OCI-M2 (cell line): ENCODE data around the gene POLR3C.
"Not testable (repeated sequence)": the region's sequence is repeated elsewhere in the genome, so short reads cannot be mapped to it uniquely, and the experiment has no call there.

ENCODE experiments used
- DNase-seq: peaks from one replicate; lab custom pipeline; 2025; ENCODE audit not compliant: unreplicated experiment; lab: John Stamatoyannopoulos, UW

Gene POLR3C, protein sequence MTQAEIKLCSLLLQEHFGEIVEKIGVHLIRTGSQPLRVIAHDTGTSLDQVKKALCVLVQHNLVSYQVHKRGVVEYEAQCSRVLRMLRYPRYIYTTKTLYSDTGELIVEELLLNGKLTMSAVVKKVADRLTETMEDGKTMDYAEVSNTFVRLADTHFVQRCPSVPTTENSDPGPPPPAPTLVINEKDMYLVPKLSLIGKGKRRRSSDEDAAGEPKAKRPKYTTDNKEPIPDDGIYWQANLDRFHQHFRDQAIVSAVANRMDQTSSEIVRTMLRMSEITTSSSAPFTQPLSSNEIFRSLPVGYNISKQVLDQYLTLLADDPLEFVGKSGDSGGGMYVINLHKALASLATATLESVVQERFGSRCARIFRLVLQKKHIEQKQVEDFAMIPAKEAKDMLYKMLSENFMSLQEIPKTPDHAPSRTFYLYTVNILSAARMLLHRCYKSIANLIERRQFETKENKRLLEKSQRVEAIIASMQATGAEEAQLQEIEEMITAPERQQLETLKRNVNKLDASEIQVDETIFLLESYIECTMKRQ

DNA sequence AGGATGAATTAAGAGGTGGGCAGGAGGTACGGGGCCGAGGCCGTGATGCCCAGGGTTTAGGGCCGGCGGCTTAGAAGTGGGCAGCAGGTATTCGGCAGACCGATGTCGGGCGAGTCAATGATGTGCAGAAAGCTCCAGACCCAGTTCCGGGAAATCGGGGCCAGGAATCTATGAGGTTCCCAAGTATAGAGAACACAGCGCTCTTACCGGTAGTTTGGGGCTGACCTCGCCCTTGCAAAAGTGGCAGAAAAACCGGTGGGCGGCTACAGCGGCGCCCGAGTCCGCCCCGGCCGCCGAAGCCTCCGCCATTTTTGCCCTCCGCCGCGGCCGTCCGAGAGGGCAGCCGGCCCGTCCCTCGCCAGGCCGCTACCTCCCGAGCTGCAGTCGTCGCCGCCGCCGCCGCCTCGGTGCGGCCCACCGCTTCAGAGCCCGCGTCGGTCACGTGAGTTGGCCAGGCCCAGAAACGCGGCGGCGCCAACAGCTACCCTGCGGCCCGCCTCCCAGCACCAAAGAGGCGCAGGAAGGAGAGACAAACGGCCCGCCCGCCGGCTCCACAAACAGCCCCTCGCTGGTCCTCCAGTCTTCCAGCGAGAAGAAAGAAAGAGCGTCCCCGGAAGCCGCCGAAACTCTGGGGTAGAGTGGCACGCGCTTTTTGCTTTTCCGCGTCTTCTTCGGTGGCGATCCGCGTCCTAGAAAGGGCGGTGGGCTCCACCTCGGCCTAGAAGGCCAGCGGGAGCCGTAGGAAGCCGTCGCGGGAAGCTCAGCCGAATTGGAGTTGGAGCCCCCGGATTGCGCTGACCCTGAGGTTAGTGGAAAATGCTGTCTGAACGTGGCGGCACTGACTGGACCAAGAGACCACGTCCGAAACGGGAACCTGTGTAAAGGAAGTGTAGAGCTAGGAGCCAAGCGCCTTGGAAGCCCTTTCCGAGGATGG is at the start of gene POLR3C, which contains the start of gene RNF115:
Gene POLR3C, plus strand, starts transcription at position 636 of the 934 bp plus-strand sequence. CDS start 1,577 bp downstream, outside the sequence.
Gene RNF115, minus strand, starts transcription at position 531 of the 934 bp plus-strand sequence. Its CDS starts 222 bp downstream, at position 309.
- DNase-seq = no peak

DNA sequence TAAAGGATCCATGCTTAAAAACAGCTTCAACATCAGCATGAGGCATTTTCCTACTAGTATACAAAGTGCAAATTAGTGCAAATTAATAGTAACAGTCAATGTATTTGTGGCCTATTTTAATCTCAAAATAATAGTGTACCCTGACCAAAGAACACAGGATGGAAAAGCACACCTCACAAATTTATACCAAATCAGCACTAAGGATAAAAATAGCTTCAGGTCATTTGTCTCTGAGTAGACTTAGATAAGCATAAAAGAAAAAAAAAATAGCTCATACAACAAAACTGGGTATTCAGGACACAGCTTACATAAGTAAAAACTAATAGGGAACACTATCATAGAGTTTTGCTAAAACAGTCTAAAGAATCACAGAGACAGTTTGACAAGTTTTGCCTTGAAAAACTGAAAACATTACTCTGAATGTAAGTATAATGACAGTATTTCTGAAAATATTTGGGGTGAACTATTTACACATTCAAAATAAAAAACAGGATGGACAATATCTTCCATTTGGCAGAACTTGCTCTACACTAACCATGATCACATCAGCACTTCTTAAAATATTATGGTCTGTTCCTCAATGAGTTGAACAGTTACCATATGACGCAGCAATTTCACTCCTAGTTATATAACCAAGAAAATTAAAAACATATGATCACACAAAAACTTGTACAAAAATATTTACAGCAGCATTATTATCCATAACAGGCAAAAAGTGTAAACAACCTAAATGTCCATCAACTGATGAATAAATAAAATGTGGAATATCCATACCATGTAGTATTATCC is 46.4 kb upstream of the POLR3C start:
- no peak for DNase-seq

DNA sequence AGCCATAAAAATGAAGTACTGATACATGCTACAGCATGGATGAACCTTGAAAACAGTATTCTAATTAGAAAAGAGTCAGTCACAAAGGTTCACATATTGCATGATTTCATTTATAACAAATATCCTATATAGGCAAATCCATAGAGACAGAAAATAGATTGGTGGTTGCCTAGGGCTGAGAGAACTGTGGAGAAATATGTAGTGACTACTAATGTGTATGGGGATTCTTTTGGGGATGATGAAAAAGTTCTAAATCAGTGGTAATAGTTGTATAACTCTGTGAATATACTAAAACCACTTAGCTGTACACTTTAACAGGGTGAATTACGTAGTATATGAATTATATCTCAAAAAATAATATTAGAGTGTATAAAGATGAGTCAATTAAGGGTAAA is 45.9 kb upstream of the POLR3C start:
- DNase-seq = no peak

DNA sequence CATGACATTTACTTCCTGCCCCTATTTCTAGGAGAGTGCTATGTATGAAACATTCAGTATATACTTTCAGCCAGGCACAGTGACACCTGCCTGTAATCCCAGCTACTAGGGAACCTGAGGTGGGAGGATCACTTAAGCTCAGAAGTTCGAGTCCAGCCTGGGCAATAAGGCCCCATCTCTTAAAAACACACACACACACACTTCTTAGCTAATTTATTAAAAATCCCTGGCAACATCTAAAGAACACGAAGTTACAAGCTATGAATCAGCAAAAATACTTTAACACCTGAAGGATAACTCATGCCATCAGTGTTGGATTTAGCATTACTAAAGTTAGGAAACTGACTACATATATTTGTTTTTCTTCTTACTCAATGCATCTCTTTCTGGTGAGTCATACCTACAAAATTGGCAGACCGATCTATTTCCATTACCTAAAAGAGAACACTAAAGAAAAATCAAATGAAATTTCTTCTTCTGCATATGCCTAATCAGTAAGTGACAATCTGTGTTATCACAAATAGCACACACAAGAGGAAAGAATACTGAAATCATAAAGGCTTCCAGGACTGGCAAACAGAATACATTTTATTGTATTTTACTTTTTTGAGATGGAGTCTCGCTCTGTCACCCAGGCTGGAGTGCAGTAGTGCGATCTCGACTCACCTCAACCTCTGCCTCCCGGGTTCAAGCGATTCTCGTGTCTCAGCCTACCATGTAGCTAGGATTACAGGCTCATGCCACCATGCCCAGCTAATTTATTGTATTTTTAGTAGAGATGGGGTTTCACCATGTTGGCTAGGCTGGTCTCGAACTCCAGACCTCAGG is 41.5 kb upstream of the POLR3C start:
- DNase-seq = no peak

DNA sequence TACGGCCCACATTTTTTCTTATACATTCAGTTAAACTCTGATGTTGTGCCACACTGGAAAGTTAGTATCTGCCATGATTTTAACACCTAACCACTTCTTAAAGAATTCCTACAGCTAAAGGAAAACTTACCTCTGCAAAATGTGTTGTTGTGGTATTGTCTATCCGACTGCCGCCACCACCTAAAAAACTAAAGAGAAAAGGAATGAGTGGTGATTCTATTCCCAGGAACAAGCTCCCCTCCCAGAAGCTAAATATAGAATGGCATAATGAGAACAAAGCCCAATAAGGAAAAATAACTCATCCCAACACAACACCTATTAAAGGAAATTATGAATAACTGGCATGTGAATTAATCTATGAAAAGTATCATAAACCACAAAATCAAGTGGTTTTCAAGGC is 39.6 kb upstream of the POLR3C start:
- no peak for DNase-seq

DNA sequence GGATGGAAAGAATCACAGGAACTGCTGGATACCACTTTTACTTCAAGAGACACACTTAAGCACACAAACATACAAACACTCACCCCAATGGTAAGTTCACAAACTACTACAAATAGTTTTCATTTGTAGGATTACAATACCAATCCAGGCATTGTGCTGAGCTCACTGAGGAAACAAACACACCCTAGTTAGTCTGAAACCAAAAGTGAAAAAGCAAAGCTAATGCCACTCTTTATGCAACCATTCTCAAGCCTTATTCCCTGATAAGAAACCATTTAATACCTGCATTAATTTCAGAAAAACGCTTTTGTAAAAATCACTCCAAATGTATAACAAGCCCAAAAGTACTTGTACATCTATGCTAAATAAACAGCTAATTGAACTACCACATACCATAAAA is 38.5 kb upstream of the POLR3C start:
- DNase-seq = no peak

DNA sequence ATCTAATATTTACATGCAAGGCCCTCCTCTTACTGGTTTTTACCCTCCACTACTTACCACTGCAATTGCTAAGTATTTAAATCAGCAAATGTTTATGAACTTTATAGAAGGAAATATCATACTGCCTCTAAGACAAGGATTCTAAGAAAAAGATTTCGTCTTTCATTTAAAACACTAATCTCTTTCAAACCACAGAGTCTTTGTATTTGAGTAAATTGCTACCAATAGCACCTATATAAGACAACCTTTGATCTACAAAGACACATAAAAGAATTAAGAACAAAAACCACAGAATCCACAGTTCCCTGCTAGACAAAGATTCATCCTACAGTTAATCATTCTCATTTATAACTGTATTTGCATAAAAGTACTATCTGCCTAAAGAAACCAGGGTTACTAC is 37.7 kb upstream of the POLR3C start:
- DNase-seq = no peak

DNA sequence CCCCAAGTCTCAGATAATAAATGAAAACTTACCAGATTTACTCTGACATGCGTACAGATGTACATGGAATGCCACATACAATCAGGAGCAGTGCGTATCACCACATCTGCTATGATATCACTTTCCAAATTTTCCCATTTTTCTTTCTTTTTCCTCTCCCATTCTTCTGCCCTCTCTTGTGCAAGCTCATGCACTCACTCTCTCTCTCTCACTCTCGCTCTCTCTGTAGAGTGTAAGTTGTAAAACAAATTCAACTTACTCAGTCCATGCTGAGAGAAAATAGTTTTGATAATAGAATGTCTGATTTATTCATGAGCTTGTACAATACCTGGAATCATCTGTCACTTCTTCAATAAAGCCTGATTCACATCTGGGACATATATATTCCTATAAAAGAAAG is 35.4 kb upstream of the POLR3C start:
- DNase-seq = no peak

DNA sequence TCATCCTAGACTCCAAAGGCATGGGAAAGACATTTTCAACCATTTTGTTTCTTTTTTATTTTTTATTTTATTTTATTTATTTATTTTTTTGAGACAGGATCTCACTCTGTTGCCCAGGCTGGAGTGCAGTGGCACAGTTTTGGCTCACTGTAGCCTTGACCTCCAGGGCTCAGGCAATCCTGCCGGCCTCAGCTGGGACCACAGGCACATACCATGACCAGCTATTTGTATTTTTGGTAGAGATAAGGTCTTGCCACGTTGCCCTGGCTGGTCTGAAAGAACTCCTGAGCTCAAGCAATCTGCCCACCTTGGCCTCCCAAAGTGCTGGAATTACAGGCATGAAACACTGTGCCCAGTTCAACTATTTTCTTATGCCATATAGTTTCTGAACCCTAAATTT is 32.1 kb upstream of the POLR3C start:
- DNase-seq = not testable (repeated sequence)

DNA sequence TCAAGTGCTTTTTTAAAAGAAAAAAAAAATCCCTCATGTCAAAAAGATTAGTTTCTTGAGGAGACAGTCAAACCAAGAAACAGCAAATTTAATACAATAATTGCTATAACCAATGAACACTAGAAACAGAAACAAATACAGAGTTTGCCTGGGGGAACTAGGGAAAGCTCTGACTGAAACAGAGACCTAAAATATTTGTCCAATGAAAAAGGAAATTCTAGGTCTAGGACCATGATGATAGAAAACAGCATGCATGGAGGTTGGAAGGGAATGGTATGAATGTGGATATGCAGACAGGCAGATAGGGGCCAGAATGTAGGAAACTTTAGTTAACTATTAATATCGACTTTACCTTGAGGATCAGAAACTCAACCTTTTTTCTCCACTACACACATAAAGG is 31.5 kb upstream of the POLR3C start:
- DNase-seq = no peak

DNA sequence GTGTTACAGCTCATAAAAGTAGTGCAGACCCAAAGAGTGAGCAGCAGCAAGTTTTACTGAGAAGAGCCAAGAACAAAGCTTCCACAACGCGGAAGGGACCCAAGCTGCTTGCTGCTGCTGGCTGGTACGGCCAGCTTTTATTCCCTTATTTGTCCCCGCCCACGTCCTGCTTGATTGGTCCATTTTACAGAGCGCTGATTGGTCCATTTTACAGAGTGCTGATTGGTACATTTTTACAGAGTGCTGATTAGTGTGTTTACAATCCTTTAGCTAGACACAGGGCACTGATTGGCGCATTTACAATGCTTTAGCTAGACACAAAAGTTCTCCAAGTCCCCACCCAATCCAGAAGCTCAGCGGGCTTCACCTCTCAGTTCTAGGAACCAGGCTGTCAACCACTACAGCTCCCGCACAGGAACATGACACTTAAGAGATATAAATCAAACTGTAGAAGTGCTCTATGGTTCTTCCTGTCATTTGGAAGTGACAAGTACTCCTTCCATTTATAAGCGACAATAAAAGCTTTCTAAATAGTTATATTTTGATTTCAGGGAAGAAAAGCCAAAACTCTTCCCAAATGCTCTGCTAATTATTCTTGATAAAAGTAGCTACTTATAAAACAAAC is 28.6 kb upstream of the POLR3C start:
- no peak for DNase-seq

DNA sequence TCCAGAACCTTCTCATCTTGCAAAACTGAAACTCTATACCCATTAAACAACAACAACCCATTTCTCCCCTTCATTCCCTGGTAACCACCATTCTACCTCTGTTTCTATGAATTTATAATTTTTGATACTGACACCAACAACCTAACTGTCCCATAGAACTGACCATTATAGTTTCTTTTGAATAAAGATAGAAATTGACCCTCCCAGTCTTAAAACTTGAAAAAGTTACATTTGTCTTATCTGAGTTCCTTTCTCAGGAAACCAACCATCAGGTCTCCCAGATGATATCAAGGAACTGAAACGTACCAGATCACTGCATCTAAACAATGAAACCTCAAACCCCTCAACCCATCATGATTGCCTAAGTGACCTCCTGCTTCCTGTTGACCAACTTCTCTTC is 27.2 kb upstream of the POLR3C start:
- DNase-seq = no peak

DNA sequence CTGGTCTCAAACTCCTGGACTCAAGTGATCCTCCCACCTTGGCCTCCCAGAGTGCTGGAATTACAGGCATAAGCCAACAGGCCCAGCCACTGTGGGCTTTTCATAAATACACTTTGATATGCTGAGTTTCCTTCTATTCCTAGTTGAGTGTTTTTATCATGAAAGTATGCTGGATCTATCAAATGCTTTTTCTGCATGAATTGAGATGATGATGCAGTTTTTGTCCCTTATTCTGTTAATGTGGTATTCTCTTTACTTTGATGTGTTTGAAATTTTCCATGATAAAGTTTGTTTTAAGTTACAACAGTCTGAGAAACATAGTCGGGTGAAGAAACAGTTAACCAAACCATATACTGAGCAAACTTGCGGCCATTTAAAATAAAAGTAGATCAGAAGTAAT is 24.2 kb upstream of the POLR3C start:
- no peak for DNase-seq

DNA sequence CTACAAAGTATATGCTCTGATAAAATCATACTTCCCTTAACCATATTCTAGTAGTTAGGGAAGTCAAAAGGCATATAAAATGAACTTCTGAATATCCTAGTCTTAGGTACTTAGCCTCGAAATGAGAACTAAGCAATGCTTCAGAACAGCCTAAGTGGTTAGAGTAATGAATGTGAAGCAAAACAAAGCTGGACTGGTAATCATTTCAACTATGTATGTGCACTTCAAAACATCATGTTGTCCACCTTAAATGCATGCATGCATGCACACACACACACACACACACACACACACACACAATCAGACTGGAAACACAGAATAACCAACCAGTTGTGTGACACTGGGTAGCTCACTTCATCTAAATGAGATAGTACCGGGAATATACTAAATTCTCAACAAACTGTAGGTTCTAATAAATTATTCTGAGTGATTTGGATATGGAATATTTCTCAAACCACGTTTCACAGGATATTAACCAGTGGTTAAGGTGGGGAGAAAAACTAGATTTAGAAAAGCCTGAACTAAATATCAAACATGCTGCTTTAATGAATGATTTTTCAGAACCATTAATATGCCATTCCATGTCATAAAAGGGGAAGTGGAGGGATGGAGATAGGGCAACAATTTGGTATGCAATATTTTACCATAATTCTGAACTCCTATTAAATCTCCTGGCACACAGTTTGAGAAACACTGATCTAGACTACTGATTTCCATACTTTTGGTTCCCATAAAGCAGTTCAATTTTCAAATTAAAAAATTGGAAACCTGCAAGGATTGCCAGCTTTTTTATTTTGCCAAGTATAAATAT is 19.6 kb upstream of the POLR3C start:
- DNase-seq = no peak

DNA sequence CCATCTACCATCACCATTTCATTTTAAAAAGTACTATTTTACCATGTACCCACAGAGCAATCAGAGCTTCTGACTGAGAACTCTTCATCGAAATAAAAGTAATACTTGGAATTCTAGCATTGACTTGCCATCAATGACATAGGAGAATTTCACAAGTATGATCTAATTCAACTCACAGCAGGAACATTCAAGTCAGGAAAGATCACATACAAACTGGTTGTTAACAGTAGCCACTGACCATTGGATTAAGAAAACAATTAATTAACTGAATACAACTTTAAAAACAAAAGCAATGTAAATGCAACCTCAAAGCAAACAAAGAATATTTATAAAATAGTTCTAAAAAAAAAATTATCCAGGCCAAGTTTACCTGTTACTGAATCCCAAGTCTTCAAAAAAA is 18.9 kb upstream of the POLR3C start:
- no peak for DNase-seq

DNA sequence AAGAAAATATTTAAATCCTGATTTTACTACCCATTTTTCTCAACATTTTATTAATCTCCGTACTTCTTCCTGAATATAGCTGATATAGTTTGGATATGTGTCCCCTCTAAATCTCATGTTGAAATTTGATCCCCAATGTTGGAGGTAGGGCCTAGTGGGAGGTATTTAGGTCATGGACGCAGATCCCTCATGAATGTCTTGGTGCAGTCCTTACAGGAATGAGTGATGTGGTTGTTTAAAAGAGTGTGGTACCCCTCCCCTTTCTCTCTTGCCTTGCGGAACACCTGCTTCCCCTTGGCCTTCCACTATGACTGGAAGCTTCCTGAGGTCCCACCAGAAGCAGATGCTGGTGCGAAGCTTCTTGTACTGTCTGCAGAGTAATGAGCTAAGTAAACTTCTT is 17.6 kb upstream of the POLR3C start:
- DNase-seq = no peak

DNA sequence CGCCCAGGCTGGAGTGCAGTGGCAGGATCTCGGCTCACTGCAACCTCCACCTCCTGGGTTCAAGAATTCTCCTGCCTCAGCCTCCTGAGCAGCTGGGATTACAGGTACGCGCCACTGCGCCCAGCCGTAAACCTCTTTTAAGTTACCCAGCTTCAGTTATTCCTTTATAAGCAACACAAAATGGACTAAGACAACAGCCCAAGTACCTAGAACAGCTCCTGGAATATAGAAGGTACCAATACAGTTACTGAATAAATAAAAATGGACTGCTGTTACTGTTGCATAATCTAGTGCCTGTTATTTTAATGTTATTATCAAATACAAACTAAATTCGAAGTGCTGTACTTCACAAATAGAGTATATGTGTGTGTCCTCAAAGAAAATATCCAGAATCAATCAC is 17.2 kb upstream of the POLR3C start:
- DNase-seq = no peak

DNA sequence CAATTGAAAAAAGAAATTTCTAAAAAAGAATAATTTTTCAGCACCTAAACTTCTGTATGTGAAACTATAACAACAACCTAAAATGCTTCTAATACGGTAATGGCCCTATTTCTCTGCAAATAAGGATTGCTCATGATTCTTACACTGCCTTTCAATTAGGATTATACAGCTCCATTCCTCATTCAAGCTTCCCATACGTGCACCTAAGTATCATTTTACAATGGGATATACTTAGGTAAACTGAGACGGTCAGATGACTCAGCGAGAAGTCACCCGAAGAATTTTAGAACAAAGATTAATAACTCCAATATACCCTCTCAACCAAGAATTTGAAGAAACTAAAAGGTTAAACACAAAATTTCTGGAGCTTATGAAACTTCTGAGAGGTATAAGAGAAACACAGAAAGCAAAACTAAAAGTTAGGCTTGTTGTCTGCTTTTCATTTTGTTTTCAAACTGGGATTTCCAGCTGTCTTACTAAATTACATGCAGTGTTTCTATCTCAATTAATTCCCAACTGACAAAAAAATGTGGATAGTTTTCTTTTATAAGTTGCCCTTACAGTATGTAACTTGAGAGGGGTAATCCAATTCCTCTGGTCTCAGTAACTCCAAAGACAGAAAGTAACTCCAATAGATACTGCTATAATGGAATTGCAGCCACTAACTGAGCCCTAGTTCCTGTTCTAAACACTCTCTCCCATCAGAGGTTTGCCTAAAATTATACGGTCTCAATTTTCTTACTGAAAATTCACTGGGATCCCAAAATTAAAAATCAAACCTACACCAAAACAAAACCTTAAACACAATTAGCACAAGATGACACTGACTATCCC is 10.8 kb upstream of the POLR3C start:
- not testable (repeated sequence) for DNase-seq
